ENCODE data around the gene ADH6.

Gene ADH6

GRCh38 chr4:99207069-99207743 lies 11.8 kb downstream of the ADH6 start:
- H3K4me3 ChIP-seq (ENCODE audit: low read length in 2 of 2), result no peak overlapping the region
- no peaks in the 10 kb centered on the region for H3K27me3 ChIP-seq (ENCODE audit: control insufficient read depth in 3 of 3, insufficient read depth in 3 of 3, low read depth in 1 of 3, low read length in 3 of 3)
- H2BK120ac ChIP-seq (ENCODE audit: low read depth, low read length), result no peak overlapping the region
- H3K9ac ChIP-seq (ENCODE audit: low read depth, low read length, poor library complexity), result no peak overlapping the region
- H3K27ac ChIP-seq (replicated peaks; ENCODE audit: low read length), result no peak overlapping the region
- no peak overlapping the region for H4K8ac ChIP-seq (ENCODE audit: low read depth, low read length)
- no peak overlapping the region for H3K4me2 ChIP-seq (ENCODE audit: insufficient read depth, low read length, poor library complexity, severe bottlenecking)
- H3K14ac ChIP-seq (ENCODE audit: low read length), result no peak overlapping the region
- no peak overlapping the region for H2BK5ac ChIP-seq (ENCODE audit: low read length)
- no CpG with 5 or more reads among the region's 4 CpGs for WGBS, 2 donors (ENCODE audit: extremely low coverage in 2 of 2, insufficient read length in 2 of 2, insufficient replicate concordance in 1 of 2)
- H2AK5ac ChIP-seq (ENCODE audit: low read depth, low read length), result no peak overlapping the region
- no peak for DNase-seq (ENCODE audit: low spot score)
- H4K91ac ChIP-seq (ENCODE audit: low read depth, low read length, poor library complexity), result no peak overlapping the region
- no peaks in the 10 kb centered on the region for H3K36me3 ChIP-seq (replicated peaks in 1 of 2; ENCODE audit: control insufficient read depth in 2 of 2, insufficient read depth in 2 of 2, low read length in 2 of 2)
- H3K23ac ChIP-seq (ENCODE audit: low read depth, low read length, poor library complexity), result no peak overlapping the region
- no peaks in the 10 kb centered on the region for H3K79me1 ChIP-seq (ENCODE audit: low read depth, low read length)
- H2BK15ac ChIP-seq (ENCODE audit: low read length), result no peak overlapping the region
- no peak overlapping the region for H2BK12ac ChIP-seq (ENCODE audit: low read length)
- H2AFZ ChIP-seq (ENCODE audit: low read length), result no peak overlapping the region
- H3K4me1 ChIP-seq (ENCODE audit: control insufficient read depth in 2 of 2, insufficient read depth in 1 of 2, low read depth in 1 of 2, low read length in 2 of 2), result peaks cover 2 to 11% of the 10 kb centered on the region in 2 donors
- no peak overlapping the region for H3K18ac ChIP-seq (ENCODE audit: low read length)
- H3K4ac ChIP-seq (ENCODE audit: low read length), result no peak overlapping the region
- peaks cover 0 to 1% of the 10 kb centered on the region in 2 donors for H3K9me3 ChIP-seq (replicated peaks in 1 of 2; ENCODE audit: control insufficient read depth in 2 of 2, insufficient read depth in 1 of 2, low read depth in 1 of 2, low read length in 2 of 2)

- H3K23ac ChIP-seq (ENCODE audit: low read depth, low read length, poor library complexity), result no peak overlapping the region
- H3K4ac ChIP-seq (ENCODE audit: low read length), result no peak overlapping the region
- H3K27me3 ChIP-seq (ENCODE audit: control insufficient read depth in 3 of 3, insufficient read depth in 3 of 3, low read depth in 1 of 3, low read length in 3 of 3), result no peaks in the 10 kb centered on the region
- H3K36me3 ChIP-seq (replicated peaks in 1 of 2; ENCODE audit: control insufficient read depth in 2 of 2, insufficient read depth in 2 of 2, low read length in 2 of 2), result no peaks in the 10 kb centered on the region
- no peak overlapping the region for H2BK5ac ChIP-seq (ENCODE audit: low read length)
- no peak overlapping the region for H2BK120ac ChIP-seq (ENCODE audit: low read depth, low read length)
- H4K91ac ChIP-seq (ENCODE audit: low read depth, low read length, poor library complexity), result no peak overlapping the region
- no peaks in the 10 kb centered on the region for H3K79me1 ChIP-seq (ENCODE audit: low read depth, low read length)
- no peak overlapping the region for H2AK5ac ChIP-seq (ENCODE audit: low read depth, low read length)
- no peak overlapping the region for H2BK15ac ChIP-seq (ENCODE audit: low read length)
- no peak overlapping the region for H3K14ac ChIP-seq (ENCODE audit: low read length)
- H3K27ac ChIP-seq (replicated peaks; ENCODE audit: low read length), result no peak overlapping the region
- no peak overlapping the region for H2BK12ac ChIP-seq (ENCODE audit: low read length)
- no peak overlapping the region for H3K18ac ChIP-seq (ENCODE audit: low read length)
- no peak overlapping the region for H3K4me3 ChIP-seq (ENCODE audit: low read length in 2 of 2)
- H4K8ac ChIP-seq (ENCODE audit: low read depth, low read length), result no peak overlapping the region
- no peak for DNase-seq (ENCODE audit: low spot score)
- no peak overlapping the region for H3K9ac ChIP-seq (ENCODE audit: low read depth, low read length, poor library complexity)
- peaks cover 2 to 11% of the 10 kb centered on the region in 2 donors for H3K4me1 ChIP-seq (ENCODE audit: control insufficient read depth in 2 of 2, insufficient read depth in 1 of 2, low read depth in 1 of 2, low read length in 2 of 2)
- no CpG with 5 or more reads among the region's 5 CpGs for WGBS, 2 donors (ENCODE audit: extremely low coverage in 2 of 2, insufficient read length in 2 of 2, insufficient replicate concordance in 1 of 2)
- H3K9me3 ChIP-seq (replicated peaks in 1 of 2; ENCODE audit: control insufficient read depth in 2 of 2, insufficient read depth in 1 of 2, low read depth in 1 of 2, low read length in 2 of 2), result peaks cover 0 to 1% of the 10 kb centered on the region in 2 donors
- H2AFZ ChIP-seq (ENCODE audit: low read length), result peak overlapping the region; percentile 21
- no peak overlapping the region for H3K4me2 ChIP-seq (ENCODE audit: insufficient read depth, low read length, poor library complexity, severe bottlenecking)
These were observed 13.7 kb downstream of the ADH6 start for GRCh38 chr4:99205153-99205979.

DNA sequence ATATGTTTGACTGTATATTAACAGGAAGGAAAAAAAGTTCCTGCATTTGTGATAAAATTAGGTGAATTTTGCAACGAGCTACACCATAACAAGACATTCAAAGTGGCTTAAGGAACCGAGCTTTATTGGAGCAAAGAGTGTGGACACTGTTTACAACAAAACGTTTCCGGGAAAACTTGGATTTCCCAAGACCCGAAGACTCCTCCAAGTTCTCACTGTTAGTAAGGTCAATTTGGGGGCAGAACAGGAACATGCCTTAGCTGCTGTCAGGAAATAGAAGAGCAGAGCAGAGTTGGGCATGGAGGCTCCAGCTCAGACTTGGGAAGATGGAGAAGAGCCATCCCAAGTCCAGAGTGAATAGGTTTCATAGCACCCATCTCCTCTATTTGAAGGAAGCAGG lies 16.5 kb downstream of the ADH6 start:
- no peak for DNase-seq (ENCODE audit: low spot score)
- no peak overlapping the region for H2AFZ ChIP-seq (ENCODE audit: low read length)
- H2BK5ac ChIP-seq (ENCODE audit: low read length), result no peak overlapping the region
- H3K79me1 ChIP-seq (ENCODE audit: low read depth, low read length), result no peaks in the 10 kb centered on the region
- no peak overlapping the region for H3K4me2 ChIP-seq (ENCODE audit: insufficient read depth, low read length, poor library complexity, severe bottlenecking)
- WGBS, 2 donors (ENCODE audit: extremely low coverage in 2 of 2, insufficient read length in 2 of 2, insufficient replicate concordance in 1 of 2), result no CpG with 5 or more reads among the region's 5 CpGs
- no peak overlapping the region for H3K27ac ChIP-seq (replicated peaks; ENCODE audit: low read length)
- no peak overlapping the region for H2BK120ac ChIP-seq (ENCODE audit: low read depth, low read length)
- no peak overlapping the region for H4K91ac ChIP-seq (ENCODE audit: low read depth, low read length, poor library complexity)
- no peak overlapping the region for H3K4ac ChIP-seq (ENCODE audit: low read length)
- no peak overlapping the region for H2AK5ac ChIP-seq (ENCODE audit: low read depth, low read length)
- H3K27me3 ChIP-seq (ENCODE audit: control insufficient read depth in 3 of 3, insufficient read depth in 3 of 3, low read depth in 1 of 3, low read length in 3 of 3), result no peaks in the 10 kb centered on the region
- H3K9me3 ChIP-seq (replicated peaks in 1 of 2; ENCODE audit: control insufficient read depth in 2 of 2, insufficient read depth in 1 of 2, low read depth in 1 of 2, low read length in 2 of 2), result peaks cover 0 to 1% of the 10 kb centered on the region in 2 donors
- H3K14ac ChIP-seq (ENCODE audit: low read length), result no peak overlapping the region
- H3K4me1 ChIP-seq (ENCODE audit: control insufficient read depth in 2 of 2, insufficient read depth in 1 of 2, low read depth in 1 of 2, low read length in 2 of 2), result peaks cover 2 to 11% of the 10 kb centered on the region in 2 donors
- H2BK15ac ChIP-seq (ENCODE audit: low read length), result no peak overlapping the region
- H3K23ac ChIP-seq (ENCODE audit: low read depth, low read length, poor library complexity), result no peak overlapping the region
- H3K36me3 ChIP-seq (replicated peaks in 1 of 2; ENCODE audit: control insufficient read depth in 2 of 2, insufficient read depth in 2 of 2, low read length in 2 of 2), result no peaks in the 10 kb centered on the region
- no peak overlapping the region for H3K4me3 ChIP-seq (ENCODE audit: low read length in 2 of 2)
- no peak overlapping the region for H3K18ac ChIP-seq (ENCODE audit: low read length)
- H4K8ac ChIP-seq (ENCODE audit: low read depth, low read length), result no peak overlapping the region
- no peak overlapping the region for H2BK12ac ChIP-seq (ENCODE audit: low read length)
- H3K9ac ChIP-seq (ENCODE audit: low read depth, low read length, poor library complexity), result no peak overlapping the region

- Histone ChIP-seq H3K9ac (ENCODE audit: low read depth, low read length, poor library complexity) (no peak overlapping the region), H3K27me3 (ENCODE audit: control insufficient read depth in 3 of 3, insufficient read depth in 3 of 3, low read depth in 1 of 3, low read length in 3 of 3) (no peaks in the 10 kb centered on the region), H2BK120ac (ENCODE audit: low read depth, low read length) (no peak overlapping the region), H2AFZ (ENCODE audit: low read length) (no peak overlapping the region), H3K4me2 (ENCODE audit: insufficient read depth, low read length, poor library complexity, severe bottlenecking) (no peak overlapping the region), H4K91ac (ENCODE audit: low read depth, low read length, poor library complexity) (no peak overlapping the region), H3K14ac (ENCODE audit: low read length) (no peak overlapping the region), H2BK5ac (ENCODE audit: low read length) (no peak overlapping the region), H2AK5ac (ENCODE audit: low read depth, low read length) (no peak overlapping the region), H3K9me3 (replicated peaks in 1 of 2; ENCODE audit: control insufficient read depth in 2 of 2, insufficient read depth in 1 of 2, low read depth in 1 of 2, low read length in 2 of 2) (no peaks in the 10 kb centered on the region), H3K18ac (ENCODE audit: low read length) (no peak overlapping the region), H2BK15ac (ENCODE audit: low read length) (no peak overlapping the region), H3K4me1 (ENCODE audit: control insufficient read depth in 2 of 2, insufficient read depth in 1 of 2, low read depth in 1 of 2, low read length in 2 of 2) (peaks cover 2 to 11% of the 10 kb centered on the region in 2 donors), H2BK12ac (ENCODE audit: low read length) (no peak overlapping the region), H3K36me3 (replicated peaks in 1 of 2; ENCODE audit: control insufficient read depth in 2 of 2, insufficient read depth in 2 of 2, low read length in 2 of 2) (no peaks in the 10 kb centered on the region), H3K23ac (ENCODE audit: low read depth, low read length, poor library complexity) (no peak overlapping the region), H3K4ac (ENCODE audit: low read length) (no peak overlapping the region), H3K4me3 (ENCODE audit: low read length in 2 of 2) (no peak overlapping the region), H3K27ac (replicated peaks; ENCODE audit: low read length) (no peak overlapping the region), H3K79me1 (ENCODE audit: low read depth, low read length) (no peaks in the 10 kb centered on the region), H4K8ac (ENCODE audit: low read depth, low read length) (no peak overlapping the region)
- no peak for DNase-seq (ENCODE audit: low spot score)
These were observed 17.0 kb downstream of the ADH6 start for GRCh38 chr4:99202094-99202493.
